BJ (cell line): ENCODE data around the gene DOCK4. TPM values are rescaled to one million over a fixed set of nuclear protein-coding genes. Genes with fewer than 3 reads are reported as not detected.

Source experiments
- CTCF ChIA-PET: fragments of 350-600 bp; formaldehyde crosslinking; extraction: SDS; loops from one replicate; lab custom pipeline; 2021; ENCODE audit warnings: antibody characterized with exemption, inconsistent platforms; lab: Yijun Ruan, JAX
- POLR2A ChIA-PET: fragments of 300-600 bp; sonication (Branson Sonifier 250); formaldehyde crosslinking; extraction: SDS; loops from one replicate; lab custom pipeline; 2021; ENCODE audit warnings: antibody characterized with exemption; lab: Charles Lee
- DNase-seq: peaks from one replicate; pipeline ENCODE4 v3.0.0-alpha.2; 2011; ENCODE audit warnings: low read depth
- H3K27me3 ChIP-seq: 2 replicates; pipeline ENCODE4 v1.6.0; 2011; ENCODE audit warnings: low read length; ENCODE audit not compliant: control insufficient read depth, insufficient read depth
- H3K36me3 ChIP-seq: 2 replicates; pipeline ENCODE4 v1.5.1; 2011; ENCODE audit warnings: low read length; ENCODE audit not compliant: control insufficient read depth, insufficient read depth
- H3K4me3 ChIP-seq: 2 replicates; pipeline ENCODE4 v1.5.1; 2011; ENCODE audit warnings: low read depth, mild to moderate bottlenecking, control low read depth, low read length
- polyA plus RNA-seq: library from polyadenylated mRNA; depleted of rRNA; stranded (reverse); fragments of >200 nt; gene quantifications from 2 replicates; pipeline ENCODE4 v1.2.3, GENCODE V29; 2011
- TF ChIP-seq, protein P1 (sequence below): IDR thresholded peaks from 2 replicates; pipeline ENCODE4 v1.5.1; 2011; ENCODE audit warnings: low read depth, mild to moderate bottlenecking, control low read depth, inconsistent platforms, low read length, moderate library complexity; ENCODE audit not compliant: insufficient read depth

Gene DOCK4
- polyA plus RNA-seq, 1 experiment: 0.15 TPM

DNA sequence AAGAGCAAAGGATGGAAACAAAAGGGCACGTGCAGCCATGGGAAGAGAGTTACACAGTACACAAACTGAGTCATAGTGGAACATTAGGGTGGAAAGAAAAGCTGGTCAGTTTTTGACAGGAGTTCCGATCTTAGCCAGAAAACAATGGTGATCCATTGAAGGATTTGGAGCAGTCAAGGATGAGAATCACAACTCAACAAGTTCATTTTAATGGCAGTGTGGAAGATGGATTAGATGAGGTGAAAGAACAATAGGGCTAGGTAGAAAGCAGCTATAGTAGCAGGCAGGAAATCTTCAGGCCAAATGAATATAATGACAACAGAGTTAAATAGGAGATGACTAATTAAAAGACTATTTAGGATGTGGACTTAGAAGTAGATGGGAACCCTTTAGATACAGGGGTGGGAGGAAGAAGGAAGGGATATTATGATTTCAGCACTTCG is 136.3 kb downstream of the DOCK4 start:
- DNase-seq: no peak
- TF ChIP-seq, protein P1, sequence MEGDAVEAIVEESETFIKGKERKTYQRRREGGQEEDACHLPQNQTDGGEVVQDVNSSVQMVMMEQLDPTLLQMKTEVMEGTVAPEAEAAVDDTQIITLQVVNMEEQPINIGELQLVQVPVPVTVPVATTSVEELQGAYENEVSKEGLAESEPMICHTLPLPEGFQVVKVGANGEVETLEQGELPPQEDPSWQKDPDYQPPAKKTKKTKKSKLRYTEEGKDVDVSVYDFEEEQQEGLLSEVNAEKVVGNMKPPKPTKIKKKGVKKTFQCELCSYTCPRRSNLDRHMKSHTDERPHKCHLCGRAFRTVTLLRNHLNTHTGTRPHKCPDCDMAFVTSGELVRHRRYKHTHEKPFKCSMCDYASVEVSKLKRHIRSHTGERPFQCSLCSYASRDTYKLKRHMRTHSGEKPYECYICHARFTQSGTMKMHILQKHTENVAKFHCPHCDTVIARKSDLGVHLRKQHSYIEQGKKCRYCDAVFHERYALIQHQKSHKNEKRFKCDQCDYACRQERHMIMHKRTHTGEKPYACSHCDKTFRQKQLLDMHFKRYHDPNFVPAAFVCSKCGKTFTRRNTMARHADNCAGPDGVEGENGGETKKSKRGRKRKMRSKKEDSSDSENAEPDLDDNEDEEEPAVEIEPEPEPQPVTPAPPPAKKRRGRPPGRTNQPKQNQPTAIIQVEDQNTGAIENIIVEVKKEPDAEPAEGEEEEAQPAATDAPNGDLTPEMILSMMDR: no peak
- CTCF ChIA-PET: no interaction called here

DNA sequence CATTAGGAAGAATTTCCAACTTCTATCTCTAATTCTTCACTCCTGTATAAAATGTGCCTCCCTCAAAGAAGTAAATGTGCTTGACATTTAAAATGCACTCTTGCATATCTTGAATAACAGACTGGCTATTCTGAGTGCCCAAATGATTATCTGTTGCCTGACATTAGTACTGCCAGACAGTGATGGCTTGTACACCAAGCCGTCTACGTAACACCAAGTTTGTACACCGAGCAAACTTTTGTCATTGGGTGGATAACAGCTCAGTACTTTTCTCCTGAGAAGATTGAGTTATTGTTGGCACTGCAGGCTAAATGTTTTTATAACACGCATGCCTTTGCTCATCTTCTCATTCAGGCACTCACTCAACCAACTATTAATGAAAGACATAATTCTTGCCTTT is 137.2 kb downstream of the DOCK4 start:
- Histone ChIP-seq H3K27me3 (no peaks in the 10 kb centered on the region), H3K36me3 (no peaks in the 10 kb centered on the region), H3K4me3 (no peak overlapping the region)
- DNase-seq: no peak
- POLR2A ChIA-PET: no interaction called here
- CTCF ChIA-PET: no interaction called here
- TF ChIP-seq, protein P1: no peak

More for the DNA sequence above, 136.3 kb downstream of the DOCK4 start:
- H3K27me3 ChIP-seq: no peaks in the 10 kb centered on the region
- H3K4me3 ChIP-seq: no peak overlapping the region
- H3K36me3 ChIP-seq: no peaks in the 10 kb centered on the region
- POLR2A ChIA-PET: no interaction called here

DNA sequence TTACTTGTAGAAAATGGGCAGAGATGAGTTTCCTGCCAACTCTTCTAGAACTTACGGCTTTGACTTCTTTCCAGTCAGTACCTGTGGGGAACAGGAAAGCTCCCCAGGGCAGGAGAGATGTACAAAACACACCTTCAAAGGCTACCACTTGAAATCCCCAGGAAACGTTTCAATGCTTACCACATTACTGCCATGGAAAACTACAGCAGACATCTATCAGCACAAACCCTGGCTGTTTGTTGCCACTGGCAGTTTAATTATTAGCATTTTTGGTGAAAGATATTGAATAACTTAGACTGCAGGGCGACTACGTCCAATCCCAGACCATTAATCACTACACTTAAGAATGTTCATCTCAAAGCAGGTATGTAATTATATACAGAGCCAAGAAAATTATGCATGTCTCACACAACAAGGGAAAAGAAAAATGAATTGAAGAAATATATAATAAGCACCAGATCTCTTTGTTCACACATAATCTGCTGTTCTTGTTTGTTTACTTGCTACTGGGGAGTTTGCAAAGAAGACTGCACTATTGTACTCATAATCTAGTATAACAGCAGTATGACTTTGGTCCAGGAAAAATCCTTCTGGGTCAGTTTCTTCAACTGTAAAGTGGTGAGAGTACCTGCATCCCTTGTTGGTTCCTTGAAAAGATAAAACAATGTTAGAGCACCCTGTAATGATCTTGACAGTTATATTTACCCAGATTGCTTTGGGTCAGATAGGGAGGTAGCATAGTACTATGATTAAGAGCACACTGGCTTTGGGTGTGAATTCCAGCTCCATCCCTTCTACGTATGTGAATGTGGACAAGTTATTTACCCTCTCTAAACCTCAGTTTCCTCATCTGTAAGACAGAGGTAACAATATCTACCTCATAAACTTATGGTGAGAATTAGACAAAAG is 138.3 kb downstream of the DOCK4 start:
- no peak for DNase-seq
- TF ChIP-seq, protein P1: no peak
- Histone ChIP-seq H3K27me3 (no peaks in the 10 kb centered on the region), H3K36me3 (no peaks in the 10 kb centered on the region), H3K4me3 (no peak overlapping the region)
- ChIA-PET POLR2A (no interaction called here), CTCF (no interaction called here)

DNA sequence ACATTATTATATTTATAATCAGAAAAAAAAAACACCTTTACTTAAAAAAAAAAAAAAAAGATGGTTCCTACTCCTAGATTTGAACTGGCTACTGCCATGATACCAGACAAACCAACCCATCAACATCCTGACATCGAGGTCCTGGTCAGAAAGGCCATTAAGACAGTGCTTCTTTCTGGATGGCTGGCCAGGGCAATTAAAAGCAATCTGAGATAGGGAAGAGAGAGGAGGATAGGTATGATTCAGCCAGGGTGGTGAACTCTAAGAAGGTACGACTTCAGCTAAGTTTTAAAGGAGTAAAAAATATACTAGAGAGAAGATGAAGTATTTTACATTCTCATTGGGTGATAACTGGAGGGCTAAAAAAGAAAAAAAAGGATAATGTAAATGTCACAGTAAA is 139.0 kb downstream of the DOCK4 start:
- CTCF ChIA-PET: no interaction called here
- H3K4me3 ChIP-seq: no peak overlapping the region
- DNase-seq: no peak
- H3K36me3 ChIP-seq: no peaks in the 10 kb centered on the region
- H3K27me3 ChIP-seq: no peaks in the 10 kb centered on the region
- TF ChIP-seq, protein P1: no peak
- POLR2A ChIA-PET: no interaction called here

DNA sequence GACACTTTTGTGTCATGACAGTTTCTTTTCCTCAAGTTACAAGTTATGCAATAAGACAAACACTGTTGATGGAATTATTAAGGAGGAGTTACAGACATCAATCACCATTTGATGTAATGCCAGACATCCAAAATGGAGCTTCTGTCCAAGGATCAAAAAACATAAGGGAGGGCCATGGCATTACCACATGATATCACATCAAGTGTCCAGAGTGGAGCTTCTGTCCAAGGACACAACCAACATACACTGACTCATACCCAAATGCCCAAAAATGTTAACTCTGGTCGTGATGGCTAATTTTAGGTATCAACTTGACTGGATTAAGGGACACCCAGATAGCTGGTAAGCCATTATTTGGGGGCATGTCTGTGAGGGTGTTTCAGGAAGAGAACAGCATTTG is 140.4 kb downstream of the DOCK4 start:
- POLR2A ChIA-PET: interaction anchor here (0.5 kb wide), 1 partner anchor 47 kb away, joined by 3 read pairs; no protein-coding TSS in a partner anchor
- no peaks in the 10 kb centered on the region for H3K27me3 ChIP-seq
- no peak for DNase-seq
- TF ChIP-seq, protein P1: no peak
- no peaks in the 10 kb centered on the region for H3K36me3 ChIP-seq
- CTCF ChIA-PET: no interaction called here
- no peak overlapping the region for H3K4me3 ChIP-seq
